ENCODE measurements around the gene TELO2.
A peak's percentile ranks its signal among the peaks of the same experiment; 100 is the strongest.

DNA sequence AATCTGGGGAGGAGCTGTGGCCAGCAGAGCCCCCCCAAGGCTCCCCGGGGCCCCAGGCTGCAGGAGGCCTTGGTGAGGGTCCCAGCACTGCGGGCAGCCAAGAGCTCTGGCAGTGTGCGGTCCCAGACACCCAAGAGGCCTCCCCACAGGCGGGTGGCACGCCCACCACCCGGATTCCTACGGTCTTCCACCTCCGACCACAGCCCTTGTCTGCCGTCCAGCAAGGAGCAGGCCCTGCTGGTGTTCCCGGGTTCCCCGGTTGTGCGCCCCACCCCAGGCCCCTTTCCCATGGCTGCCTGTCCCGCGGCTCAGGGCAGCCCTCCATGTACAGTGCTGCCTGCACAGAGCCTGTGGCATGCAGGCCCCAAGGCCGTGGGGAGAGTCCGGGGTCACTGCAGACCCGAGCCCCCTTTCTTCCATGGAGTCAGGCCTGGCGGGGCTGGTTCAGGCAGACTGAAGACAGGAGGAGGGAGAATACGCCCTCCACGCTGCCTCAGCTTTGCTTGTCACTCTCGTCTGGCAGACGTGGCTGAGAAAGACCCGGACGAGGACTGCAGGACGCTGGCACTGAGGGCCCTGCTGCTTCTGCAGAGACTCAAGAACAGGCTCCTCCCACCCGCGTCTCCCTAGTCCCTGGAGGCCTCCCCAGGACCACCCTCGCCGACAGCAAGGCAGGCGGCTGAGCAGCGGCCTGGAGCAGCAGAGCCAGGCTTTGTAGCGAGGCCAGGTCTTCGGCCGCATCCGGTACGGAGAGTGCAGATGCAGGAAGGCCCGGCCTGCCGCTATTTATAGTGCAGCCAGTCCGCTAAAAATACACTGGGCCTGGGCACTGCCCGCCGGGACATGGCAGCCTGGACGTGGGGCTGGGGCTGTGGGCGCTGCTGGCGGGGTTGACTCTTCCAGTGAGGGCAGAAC lies 16.4 kb downstream of the TELO2 start:
- TF ChIP-seq POLR2AphosphoS5 (IDR thresholded peaks at IDR 0.05; ENCODE audit: low read depth, low read length) = peak; percentile 14; the same call in 1 of the 2 replicates
- TF ChIP-seq POLR2A (IDR thresholded peaks at IDR 0.05; ENCODE audit: low read depth, low read length) = no peak

All from GM12892 (cell line).